Fibroblast of lung (primary cell): ENCODE measurements around the gene SCAF8. TPM values are rescaled to one million over a fixed set of nuclear protein-coding genes. Genes with fewer than 3 reads are reported as not detected.

Experiments
- DNase-seq, 2 donors: peaks; one replicate each; pipeline versions ENCODE4 v3.0.0 to v3.0.0-alpha.2; 2010; ENCODE audit warnings: low read depth in 2 of 2
- H2AFZ ChIP-seq: 2 replicates; pipeline ENCODE4 v1.5.1; 2012; ENCODE audit warnings: low read length, control low read depth, inconsistent platforms
- H3K27ac ChIP-seq: 2 replicates; pipeline ENCODE4 v1.5.1; 2011; ENCODE audit warnings: low read length, control low read depth; ENCODE audit not compliant: insufficient read depth
- H3K27me3 ChIP-seq: 2 replicates; pipeline ENCODE4 v1.5.1; 2011; ENCODE audit warnings: mild to moderate bottlenecking, low read length; ENCODE audit not compliant: control insufficient read depth, insufficient read depth
- H3K36me3 ChIP-seq: 2 replicates; pipeline ENCODE4 v1.5.1; 2011; ENCODE audit warnings: low read length; ENCODE audit not compliant: control insufficient read depth, insufficient read depth
- H3K4me1 ChIP-seq: 2 replicates; pipeline ENCODE4 v1.5.1; 2011; ENCODE audit warnings: low read length; ENCODE audit not compliant: control insufficient read depth, insufficient read depth; ENCODE audit errors: extremely low read depth
- H3K4me2 ChIP-seq: 2 replicates; pipeline ENCODE4 v1.5.1; 2011; ENCODE audit warnings: low read length, control low read depth; ENCODE audit not compliant: insufficient read depth; ENCODE audit errors: extremely low read depth
- H3K4me3 ChIP-seq, 4 experiments: fragments of 200-600 bp in 1 of 4; sonication (generic) in 1 of 4; replicated peaks in 1 of 4; 2 replicates each; pipeline ENCODE4 v1.5.1; 2011 to 2016; ENCODE audit warnings: low read length in 4 of 4, low read depth in 3 of 4, mild to moderate bottlenecking in 3 of 4, control low read depth in 2 of 4, inconsistent platforms in 1 of 4, mixed read lengths in 1 of 4; ENCODE audit not compliant: insufficient read depth in 1 of 4; ENCODE audit errors: control extremely low read depth in 1 of 4
- H3K79me2 ChIP-seq: 2 replicates; pipeline ENCODE4 v1.5.1; 2012; ENCODE audit warnings: mild to moderate bottlenecking, low read length, inconsistent platforms; ENCODE audit not compliant: control insufficient read depth, insufficient read depth
- H3K9ac ChIP-seq: 2 replicates; pipeline ENCODE4 v1.5.1; 2011; ENCODE audit warnings: mild to moderate bottlenecking, low read length, control low read depth; ENCODE audit not compliant: insufficient read depth
- H3K9me3 ChIP-seq: 2 replicates; pipeline ENCODE4 v1.5.1; 2012; ENCODE audit warnings: low read depth, low read length; ENCODE audit not compliant: control insufficient read depth, insufficient read depth
- H4K20me1 ChIP-seq: 2 replicates; pipeline ENCODE4 v1.5.1; 2011; ENCODE audit warnings: low read length; ENCODE audit not compliant: control insufficient read depth, insufficient read depth; ENCODE audit errors: extremely low read depth
- CTCF ChIP-seq, 2 donors: IDR thresholded peaks in 1 of 2; conservative IDR thresholded peaks in 1 of 2; 1 replicate in 1 of 2; 2 replicates in 1 of 2; pipeline ENCODE4 v1.5.1; 2011 to 2012; ENCODE audit warnings: low read length in 2 of 2, control low read depth in 1 of 2, inconsistent platforms in 1 of 2, low read depth in 1 of 2, mild to moderate bottlenecking in 1 of 2
- EZH2 ChIP-seq: IDR thresholded peaks from 2 replicates; pipeline ENCODE4 v1.5.1; 2012; ENCODE audit warnings: low read length, control low read depth, mild to moderate bottlenecking; ENCODE audit errors: missing control alignments
- polyA plus RNA-seq, 2 donors: library from polyadenylated mRNA; depleted of rRNA in 1 of 2; stranded (reverse) in 1 of 2; unstranded in 1 of 2; fragments of >200 nt; gene quantifications; 2 replicates each; pipeline ENCODE4 v1.2.1, GENCODE V29; 2011 to 2012; ENCODE audit warnings: missing spikeins in 1 of 2
- total RNA-seq: library from RNA; depleted of rRNA; stranded (reverse); fragments of >200 nt; gene quantifications from 2 replicates; pipeline ENCODE4 v1.2.1, GENCODE V29; 2014

SCAF8 gene
- total and polyA plus RNA-seq, 2 donors (not counting 1 experiment from before 2014, with no cell fraction given), result 28.5 to 30.9 TPM

- Histone ChIP-seq H3K4me1 (no peaks in the 10 kb centered on the region), H3K27ac (no peak overlapping the region), H3K4me2 (no peak overlapping the region), H3K4me3 (no peak overlapping the region), H3K9ac (no peak overlapping the region), H3K79me2 (peaks cover 34% of the 10 kb centered on the region), H3K9me3 (no peaks in the 10 kb centered on the region), H4K20me1 (no peaks in the 10 kb centered on the region), H3K27me3 (no peaks in the 10 kb centered on the region), H2AFZ (no peak overlapping the region), H3K36me3 (no peaks in the 10 kb centered on the region)
- DNase-seq, result no peak
- TF ChIP-seq CTCF (conservative IDR thresholded peaks at IDR 0.05 in 1 of 2, IDR thresholded peaks at IDR 0.05 in 1 of 2; ENCODE audit: low read depth in 1 of 2, low read length in 2 of 2), result no peak
- no peak for TF ChIP-seq EZH2
Observed at GRCh38 chr6:154783229-154783628, 50.0 kb downstream of the SCAF8 start.

GRCh38 chr6:154785075-154785474 lies 51.9 kb downstream of the SCAF8 start:
- H3K4me1 ChIP-seq, result no peaks in the 10 kb centered on the region
- no peaks in the 10 kb centered on the region for H3K9me3 ChIP-seq
- TF ChIP-seq EZH2 (no peak), CTCF (conservative IDR thresholded peaks at IDR 0.05 in 1 of 2, IDR thresholded peaks at IDR 0.05 in 1 of 2; ENCODE audit: low read depth in 1 of 2, low read length in 2 of 2) (no peak)
- no peak overlapping the region for H3K4me2 ChIP-seq
- H2AFZ ChIP-seq, result no peak overlapping the region
- DNase-seq, result no peak
- no peak overlapping the region for H3K27ac ChIP-seq
- H3K27me3 ChIP-seq, result no peaks in the 10 kb centered on the region
- H3K36me3 ChIP-seq, result no peaks in the 10 kb centered on the region
- H3K79me2 ChIP-seq, result peaks cover 29% of the 10 kb centered on the region
- H4K20me1 ChIP-seq, result no peaks in the 10 kb centered on the region
- H3K9ac ChIP-seq, result no peak overlapping the region
- H3K4me3 ChIP-seq, result no peak overlapping the region

DNA sequence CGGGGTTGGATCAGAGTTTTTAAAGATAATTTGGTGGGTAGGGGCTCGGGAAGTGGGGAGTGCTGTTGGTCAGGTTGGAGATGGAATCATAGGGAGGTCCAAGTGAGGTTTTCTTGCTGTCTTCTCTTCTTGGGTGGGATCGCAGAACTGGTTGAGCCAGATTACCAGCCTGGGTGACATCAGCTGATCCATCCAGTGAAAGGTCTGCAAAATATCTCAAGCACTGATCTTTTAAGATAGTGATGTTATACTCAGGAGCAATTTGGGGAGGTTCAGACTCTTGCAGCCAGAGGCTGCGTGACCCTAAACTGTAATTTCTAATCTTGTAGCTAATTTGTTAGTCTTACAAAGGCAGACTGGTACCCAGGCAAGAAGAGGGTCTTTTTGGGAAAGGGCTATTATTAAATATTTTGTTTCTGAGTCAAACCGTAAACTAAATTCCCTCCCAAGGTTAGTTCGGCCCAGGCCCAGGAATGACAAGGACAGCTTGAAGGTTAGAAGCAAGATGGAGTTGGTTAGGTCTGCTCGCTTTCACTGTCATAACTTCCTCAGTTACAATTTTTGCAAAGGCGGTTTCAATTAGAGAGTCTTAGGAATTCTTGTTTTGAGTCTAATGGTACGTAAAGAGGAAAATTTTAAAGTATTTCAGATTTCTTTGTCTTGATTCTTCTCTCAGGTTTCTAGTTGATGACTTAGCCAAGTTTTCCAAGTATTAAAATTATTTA lies 53.1 kb downstream of the SCAF8 start:
- no peak overlapping the region for H3K4me2 ChIP-seq
- no peak for DNase-seq
- H3K27ac ChIP-seq, result no peak overlapping the region
- H2AFZ ChIP-seq, result no peak overlapping the region
- no peak overlapping the region for H3K9ac ChIP-seq
- H3K4me1 ChIP-seq, result no peaks in the 10 kb centered on the region
- no peak overlapping the region for H3K4me3 ChIP-seq
- no peaks in the 10 kb centered on the region for H3K36me3 ChIP-seq
- H3K79me2 ChIP-seq, result peaks cover 29% of the 10 kb centered on the region
- H3K27me3 ChIP-seq, result no peaks in the 10 kb centered on the region
- H3K9me3 ChIP-seq, result no peaks in the 10 kb centered on the region
- H4K20me1 ChIP-seq, result no peaks in the 10 kb centered on the region
- TF ChIP-seq EZH2 (no peak), CTCF (conservative IDR thresholded peaks at IDR 0.05 in 1 of 2, IDR thresholded peaks at IDR 0.05 in 1 of 2; ENCODE audit: low read depth in 1 of 2, low read length in 2 of 2) (no peak)
